HepG2 (cell line): ENCODE measurements around the gene ENAH. TPM values are rescaled to one million over a fixed set of nuclear protein-coding genes. Genes with fewer than 3 reads are reported as not detected.

ENCODE experiments used
- ATAC-seq: fragments of 200-7000 bp; cut with Tn5 transposase; 3 replicates; pipeline ENCODE4 v1.9.1; 2020; ENCODE audit warnings: mild to moderate bottlenecking, moderate library complexity
- BruUV-seq: library from RNA; stranded (reverse); fragments of 400-500 nt; replicated peaks from 2 replicates; lab custom pipeline; 2021; lab: Mats Ljungman, UMichigan
- CTCF ChIA-PET: fragments of 300-600 bp; formaldehyde crosslinking; extraction: SDS; loops from one replicate; lab custom pipeline; 2021; ENCODE audit warnings: low total read pairs, inconsistent platforms, low intra/inter-chr PET ratio; lab: Yijun Ruan, JAX
- POLR2A ChIA-PET: fragments of 350-600 bp; sonication (Branson Sonifier 250); formaldehyde crosslinking; loops from one replicate; lab custom pipeline; 2020; ENCODE audit warnings: antibody characterized with exemption, inconsistent platforms; lab: Yijun Ruan, JAX
- DNase-seq: peaks from one replicate; pipeline ENCODE4 v3.0.0-alpha.2; 2015; ENCODE audit warnings: low spot score
- FAIRE-seq: peaks from 3 replicates; lab custom pipeline; 2011; peaks lifted over from hg19 to GRCh38; lab: Jason Lieb, UNC
- H2AFZ ChIP-seq: one replicate; pipeline ENCODE4 v1.6.1; 2011; ENCODE audit warnings: low read length, inconsistent platforms
- H3K27ac ChIP-seq: fragments of 300-600 bp; 3 replicates; pipeline ENCODE4 v1.8.0; 2011; ENCODE audit warnings: mixed run types, mild to moderate bottlenecking, mixed read lengths, low read length, inconsistent platforms; ENCODE audit not compliant: insufficient read depth; ENCODE audit errors: extremely low read length
- H3K27me3 ChIP-seq, 2 experiments: fragments of 200-600 bp in 1 of 2; 2 replicates in 1 of 2; 3 replicates in 1 of 2; pipeline versions ENCODE4 v1.6.0 to v1.8.0; 2011; ENCODE audit warnings: low read length in 2 of 2, mild to moderate bottlenecking in 2 of 2, moderate library complexity in 2 of 2, inconsistent platforms in 1 of 2; ENCODE audit not compliant: insufficient read depth in 2 of 2, control insufficient read depth in 1 of 2
- H3K36me3 ChIP-seq, 2 experiments: fragments of 200-600 bp in 1 of 2; replicated peaks in 1 of 2; 2 replicates in 1 of 2; 3 replicates in 1 of 2; pipeline versions ENCODE4 v1.5.1 to v1.8.0; 2011; ENCODE audit warnings: low read length in 2 of 2, inconsistent platforms in 1 of 2; ENCODE audit not compliant: insufficient read depth in 2 of 2, control insufficient read depth in 1 of 2
- H3K4me1 ChIP-seq: 2 replicates; pipeline ENCODE4 v1.5.1; 2012; ENCODE audit warnings: low read length, inconsistent platforms; ENCODE audit not compliant: insufficient read depth
- H3K4me2 ChIP-seq: 2 replicates; pipeline ENCODE4 v1.6.0; 2011; ENCODE audit warnings: low read depth, low read length, inconsistent platforms
- H3K4me3 ChIP-seq, 3 experiments: fragments of 200-600 bp in 1 of 3; sonication (generic), shearing (Covaris generic) in 1 of 3; replicated peaks in 1 of 3; 2 replicates each; pipeline ENCODE4 v1.5.1; 2011 to 2016; ENCODE audit warnings: low read length in 3 of 3, inconsistent platforms in 2 of 3, low read depth in 2 of 3, mild to moderate bottlenecking in 2 of 3, control low read depth in 1 of 3, mixed read lengths in 1 of 3; ENCODE audit not compliant: insufficient read depth in 1 of 3
- H3K79me2 ChIP-seq: one replicate; pipeline ENCODE4 v1.6.1; 2011; ENCODE audit warnings: low read length, inconsistent platforms; ENCODE audit not compliant: insufficient read depth
- H3K9ac ChIP-seq: 2 replicates; pipeline ENCODE4 v1.6.0; 2011; ENCODE audit warnings: mild to moderate bottlenecking, low read depth, low read length, inconsistent platforms; ENCODE audit not compliant: insufficient read depth
- H3K9me3 ChIP-seq: 2 replicates; pipeline ENCODE4 v1.5.1; 2012; ENCODE audit warnings: mild to moderate bottlenecking, low read length
- H4K20me1 ChIP-seq: 2 replicates; pipeline ENCODE4 v1.6.0; 2011; ENCODE audit warnings: inconsistent platforms, mild to moderate bottlenecking, low read length, moderate library complexity; ENCODE audit not compliant: insufficient read depth
- ARID4A ChIP-seq: sonication (generic); formaldehyde crosslinking; IDR thresholded peaks from 2 replicates; pipeline ENCODE4 v1.5.0; 2020; ENCODE audit warnings: mild to moderate bottlenecking, missing genetic modification reagents, borderline replicate concordance
- EEA1 ChIP-seq: sonication (generic); formaldehyde crosslinking; IDR thresholded peaks from 2 replicates; pipeline ENCODE4 v1.5.1; 2020; ENCODE audit warnings: mild to moderate bottlenecking, missing genetic modification reagents, borderline replicate concordance
- NCOA1 ChIP-seq: sonication (generic); formaldehyde crosslinking; IDR thresholded peaks from 2 replicates; pipeline ENCODE4 v1.9.0; 2021; ENCODE audit warnings: missing genetic modification reagents
- NFE2 ChIP-seq: sonication (generic); formaldehyde crosslinking; IDR thresholded peaks from 2 replicates; pipeline ENCODE4 v1.4.0; 2020; ENCODE audit warnings: missing genetic modification reagents
- NR2C2 ChIP-seq: sonication (generic); formaldehyde crosslinking; IDR thresholded peaks from 2 replicates; pipeline ENCODE4 v1.4.0; 2020; ENCODE audit warnings: missing genetic modification reagents, mild to moderate bottlenecking, moderate library complexity, borderline replicate concordance
- RAD51 ChIP-seq: fragments of 450-650 bp; IDR thresholded peaks from 2 replicates; pipeline ENCODE4 v1.6.1; 2016; ENCODE audit warnings: borderline replicate concordance
- RFXAP ChIP-seq: sonication (generic); formaldehyde crosslinking; IDR thresholded peaks from 2 replicates; pipeline ENCODE4 v1.4.0; 2020; ENCODE audit warnings: missing genetic modification reagents, borderline replicate concordance
- SP1 ChIP-seq, 2 experiments: fragments of 450-650 bp in 1 of 2; sonication (generic) in 1 of 2; formaldehyde crosslinking in 1 of 2; IDR thresholded peaks; 2 replicates each; pipeline versions ENCODE4 v1.4.0 to v1.6.1; 2016 to 2020; ENCODE audit warnings: missing genetic modification reagents in 1 of 2
- ZBTB1 ChIP-seq: sonication (generic); formaldehyde crosslinking; IDR thresholded peaks from 2 replicates; pipeline ENCODE4 v1.4.0; 2020; ENCODE audit warnings: missing genetic modification reagents, borderline replicate concordance
- ZFP62 ChIP-seq: sonication (generic); formaldehyde crosslinking; IDR thresholded peaks from 2 replicates; pipeline ENCODE4 v1.4.0; 2020; ENCODE audit warnings: missing genetic modification reagents
- ZNF143 ChIP-seq: sonication (generic); formaldehyde crosslinking; IDR thresholded peaks from 2 replicates; pipeline ENCODE4 v1.4.0; 2020; ENCODE audit warnings: missing genetic modification reagents
- ZNF205 ChIP-seq: IDR thresholded peaks from 2 replicates; pipeline ENCODE4 v1.6.1; 2018; ENCODE audit warnings: missing biosample characterization, missing genetic modification reagents
- ZNF251 ChIP-seq: sonication (generic); formaldehyde crosslinking; IDR thresholded peaks from 2 replicates; pipeline ENCODE4 v1.9.0; 2021; ENCODE audit warnings: mild to moderate bottlenecking, missing genetic modification reagents
- ZNF253 ChIP-seq: sonication (generic); formaldehyde crosslinking; IDR thresholded peaks from 2 replicates; pipeline ENCODE4 v1.8.0; 2022; ENCODE audit warnings: mild to moderate bottlenecking, missing genetic modification reagents, borderline replicate concordance
- ZNF614 ChIP-seq: IDR thresholded peaks from 2 replicates; pipeline ENCODE4 v1.6.1; 2018; ENCODE audit warnings: missing biosample characterization, missing genetic modification reagents, inconsistent platforms, borderline replicate concordance
- ZNF7 ChIP-seq: IDR thresholded peaks from 2 replicates; pipeline ENCODE4 v1.6.1; 2016; ENCODE audit warnings: missing biosample characterization, missing genetic modification reagents
- WGBS: methylation state at CpG from one replicate; pipeline ENCODE4 v1.1.6; 2017; ENCODE audit warnings: low lambda C conversion rate; 5-methylcytosine and 5-hydroxymethylcytosine counted together
- in situ Hi-C: cut with HindIII; loops from 2 replicates; pipeline ENCODE4 v1.10.0; 2017; ENCODE audit warnings: low pct_unique_long_range_greater_than_20kb; ENCODE audit not compliant: extremely low pct_ligation_motif_present
- intact Hi-C: fragments of 100-400 bp; cut with micrococcal nuclease; formaldehyde crosslinking; loops from one replicate; pipeline ENCODE4 v1.10.0; 2022; ENCODE audit not compliant: unreplicated experiment
- polyA plus RNA-seq, 8 experiments: library from polyadenylated mRNA; depleted of rRNA in 3 of 8; stranded (reverse) in 7 of 8; unstranded in 1 of 8; fragments of >200 nt; fragmentation: Illumina TruSeq in 4 of 8; extraction: Trizol in 4 of 8; gene quantifications; 2 replicates each; pipeline versions ENCODE4 v1.2.1 to v1.2.3, GENCODE V29; 2011 to 2016; ENCODE audit warnings: low read depth in 4 of 8, missing spikeins in 1 of 8, mixed read lengths in 1 of 8; ENCODE audit not compliant: insufficient read depth in 1 of 8
- total RNA-seq, 5 experiments: library from RNA; depleted of rRNA; stranded (reverse); fragments of >200 nt; fragmentation: Illumina TruSeq; extraction: Trizol; gene quantifications; 2 replicates each; pipeline ENCODE4 v1.2.3, GENCODE V29; 2016; ENCODE audit warnings: low read depth in 1 of 5

ENAH gene
- total and polyA plus RNA-seq, 2 of the 13 experiments (the other 11 are each of a cell fraction or from before 2014, with no cell fraction given), result 22.1 to 58.3 TPM

GRCh38 chr1:225697428-225697827 is 44.5 kb upstream of the ENAH start:
- H3K27ac ChIP-seq, result no peak overlapping the region
- no peaks in the 10 kb centered on the region for H3K9me3 ChIP-seq
- no peak overlapping the region for H3K9ac ChIP-seq
- H3K27me3 ChIP-seq, result no peaks in the 10 kb centered on the region
- no peaks in the 10 kb centered on the region for H4K20me1 ChIP-seq
- CTCF ChIA-PET, result no interaction called here
- no peak overlapping the region for H3K4me2 ChIP-seq
- no peak for TF ChIP-seq ARID4A
- TF ChIP-seq ZNF143 (CRISPR knock-in tag), result no peak
- TF ChIP-seq ZNF614 (CRISPR knock-in tag), result no peak
- TF ChIP-seq ZNF7, result no peak
- TF ChIP-seq ZNF251 (CRISPR knock-in tag), result no peak
- TF ChIP-seq ZNF205 (CRISPR knock-in tag), result no peak
- no peak for TF ChIP-seq EEA1 (CRISPR knock-in tag)
- TF ChIP-seq RAD51, result no peak
- no peak for TF ChIP-seq ZNF253 (CRISPR knock-in tag)
- no peak for TF ChIP-seq ZBTB1 (CRISPR knock-in tag)
- TF ChIP-seq NFE2 (CRISPR knock-in tag), result no peak
- no peak for TF ChIP-seq NCOA1 (CRISPR knock-in tag)
- TF ChIP-seq SP1 (IDR thresholded peaks at IDR 0.05), result no peak
- no peak for TF ChIP-seq SP1 (CRISPR knock-in tag; IDR thresholded peaks at IDR 0.05)
- no peak for TF ChIP-seq RFXAP
- TF ChIP-seq ZFP62 (CRISPR knock-in tag), result no peak
- no peak for TF ChIP-seq NR2C2 (CRISPR knock-in tag)
- TF ChIP-seq, all 625 proteins: peak for 0
- H3K4me1 ChIP-seq, result peaks cover 86% of the 10 kb centered on the region
- POLR2A ChIA-PET, result interaction anchor here (1.1 to 6.6 kb wide), 3 partner anchors 26 to 71 kb away, joined by 3 to 36 read pairs (median 3); no protein-coding TSS in a partner anchor
- no peaks in the 10 kb centered on the region for H3K79me2 ChIP-seq
- no peak for DNase-seq
- H3K4me3 ChIP-seq, result no peak overlapping the region
- WGBS, result 63% methylated on average over 4 of the region's 4 CpGs
- no TSS peak for BruUV-seq
- ATAC-seq, result no peak
- intact Hi-C loops, result no loop called here
- in situ Hi-C loops, result no loop called here
- no peaks in the 10 kb centered on the region for H3K36me3 ChIP-seq
- H2AFZ ChIP-seq, result no peak overlapping the region
- no peak for FAIRE-seq
